Liver (tissue), 9 donors: ENCODE measurements around the gene DMWD. TPM values are rescaled to one million over a fixed set of nuclear protein-coding genes. Genes with fewer than 3 reads are reported as not detected.

Experiments
- DNase-seq: peaks from one replicate; pipeline ENCODE4 v3.0.0-alpha.2; 2017; ENCODE audit warnings: low spot score
- H3K27ac ChIP-seq, 2 donors: one replicate each; pipeline ENCODE4 v1.7.0; 2013; ENCODE audit warnings: inconsistent platforms in 2 of 2, low read length in 2 of 2, control low read depth in 1 of 2, low read depth in 1 of 2, mild to moderate bottlenecking in 1 of 2
- H3K27me3 ChIP-seq, 4 donors: one replicate each; pipeline versions ENCODE4 v1.6.1 to v1.7.0; 2013; ENCODE audit warnings: low read length in 3 of 4, inconsistent platforms in 1 of 4, mild to moderate bottlenecking in 1 of 4, moderate library complexity in 1 of 4; ENCODE audit not compliant: control insufficient read depth in 4 of 4, insufficient read depth in 4 of 4
- H3K36me3 ChIP-seq, 4 donors: one replicate each; pipeline versions ENCODE4 v1.6.1 to v1.7.0; 2013; ENCODE audit warnings: low read length in 3 of 4, mild to moderate bottlenecking in 3 of 4, low read depth in 1 of 4, moderate library complexity in 1 of 4; ENCODE audit not compliant: control insufficient read depth in 4 of 4, insufficient read depth in 3 of 4
- H3K4me1 ChIP-seq, 4 donors: one replicate each; pipeline versions ENCODE4 v1.6.1 to v1.7.0; 2013; ENCODE audit warnings: low read length in 3 of 4, mild to moderate bottlenecking in 3 of 4, moderate library complexity in 1 of 4; ENCODE audit not compliant: control insufficient read depth in 4 of 4, insufficient read depth in 4 of 4
- H3K4me3 ChIP-seq, 3 donors: one replicate each; pipeline versions ENCODE4 v1.6.1 to v1.7.0; 2013; ENCODE audit warnings: low read length in 3 of 3, control low read depth in 1 of 3, low read depth in 1 of 3, mild to moderate bottlenecking in 1 of 3
- H3K9ac ChIP-seq, 2 donors: one replicate each; pipeline ENCODE4 v1.7.0; 2013; ENCODE audit warnings: low read length in 2 of 2, mild to moderate bottlenecking in 2 of 2, moderate library complexity in 2 of 2, control low read depth in 1 of 2, low read depth in 1 of 2
- H3K9me3 ChIP-seq, 4 donors: one replicate each; pipeline versions ENCODE4 v1.6.1 to v1.7.0; 2013; ENCODE audit warnings: low read length in 3 of 4; ENCODE audit not compliant: control insufficient read depth in 4 of 4
- ATF3 ChIP-seq: IDR thresholded peaks from 2 replicates; pipeline ENCODE4 v1.6.1; 2016; ENCODE audit warnings: antibody characterized with exemption
- CTCF ChIP-seq: fragments of 150-350 bp; IDR thresholded peaks from 2 replicates; pipeline ENCODE4 v1.5.1; 2017; ENCODE audit warnings: improper control_type of control experiment, low read depth, low read length; ENCODE audit not compliant: missing input control
- EGR1 ChIP-seq, 2 donors: IDR thresholded peaks; 2 replicates each; pipeline ENCODE4 v1.6.1; 2016 to 2018; ENCODE audit warnings: antibody characterized with exemption in 2 of 2, low read depth in 2 of 2
- FOXA1 ChIP-seq: IDR thresholded peaks from 2 replicates; pipeline ENCODE4 v1.6.1; 2016; ENCODE audit warnings: antibody characterized with exemption
- FOXA2 ChIP-seq: IDR thresholded peaks from 2 replicates; pipeline ENCODE4 v1.6.1; 2016; ENCODE audit warnings: antibody characterized with exemption
- GABPA ChIP-seq, 2 donors: IDR thresholded peaks in 1 of 2; conservative IDR thresholded peaks in 1 of 2; 2 replicates each; pipeline ENCODE4 v1.6.1; 2016; ENCODE audit warnings: antibody characterized with exemption in 2 of 2, mild to moderate bottlenecking in 1 of 2, moderate library complexity in 1 of 2
- JUND ChIP-seq, 2 donors: IDR thresholded peaks; 2 replicates each; pipeline ENCODE4 v1.6.1; 2016; ENCODE audit warnings: antibody characterized with exemption in 2 of 2
- MAX ChIP-seq: IDR thresholded peaks from 2 replicates; pipeline ENCODE4 v1.6.1; 2016; ENCODE audit warnings: antibody characterized with exemption
- NR2F2 ChIP-seq: IDR thresholded peaks from 2 replicates; pipeline ENCODE4 v1.6.1; 2016; ENCODE audit warnings: antibody characterized with exemption
- RAD21 ChIP-seq, 2 donors: IDR thresholded peaks; 2 replicates each; pipeline ENCODE4 v1.6.1; 2016; ENCODE audit warnings: antibody characterized with exemption in 2 of 2, mild to moderate bottlenecking in 2 of 2
- REST ChIP-seq: IDR thresholded peaks from 2 replicates; pipeline ENCODE4 v1.6.1; 2016; ENCODE audit warnings: antibody characterized with exemption, mild to moderate bottlenecking
- RXRA ChIP-seq, 2 donors: IDR thresholded peaks; 2 replicates each; pipeline ENCODE4 v1.6.1; 2017 to 2018; ENCODE audit warnings: antibody characterized with exemption in 2 of 2, mild to moderate bottlenecking in 1 of 2
- SP1 ChIP-seq: IDR thresholded peaks from 2 replicates; pipeline ENCODE4 v1.6.1; 2018; ENCODE audit warnings: antibody characterized with exemption, mild to moderate bottlenecking
- TAF1 ChIP-seq: conservative IDR thresholded peaks from 2 replicates; pipeline ENCODE4 v1.6.1; 2016; ENCODE audit warnings: antibody characterized with exemption, mild to moderate bottlenecking
- YY1 ChIP-seq: IDR thresholded peaks from 2 replicates; pipeline ENCODE4 v1.6.1; 2016; ENCODE audit warnings: antibody characterized with exemption, mild to moderate bottlenecking
- ZBTB33 ChIP-seq: IDR thresholded peaks from 2 replicates; pipeline ENCODE4 v1.6.1; 2016; ENCODE audit warnings: antibody characterized with exemption
- WGBS: extraction: QIAGEN DNeasy Blood & Tissue Kit; methylation state at CpG from one replicate; pipeline ENCODE4 v1.1.7; 2013; 5-methylcytosine and 5-hydroxymethylcytosine counted together
- polyA plus RNA-seq, 2 donors: library from polyadenylated mRNA; stranded (reverse) in 1 of 2; unstranded in 1 of 2; fragments of 200-250 nt in 1 of 2; fragments of >200 nt in 1 of 2; fragmentation: Nextera tagmentation in 1 of 2; extraction: Ambion mirVana in 1 of 2; gene quantifications; one replicate each; pipeline versions ENCODE4 v1.2.1 to v1.2.3, GENCODE V29; 2013 to 2015
- total RNA-seq, 2 donors: library from RNA; depleted of rRNA; stranded (reverse); fragments of >200 nt; gene quantifications; one replicate each; pipeline ENCODE4 v1.2.3, GENCODE V29; 2014
- donor health status: healthy.
- donor health status: healthy.
- donor health status: healthy.
- donor health status: healthy.
- donor health status: healthy.

The DMWD gene
- total and polyA plus RNA-seq, 4 donors = 3.7 to 14.6 (median 8.9) TPM

DNA sequence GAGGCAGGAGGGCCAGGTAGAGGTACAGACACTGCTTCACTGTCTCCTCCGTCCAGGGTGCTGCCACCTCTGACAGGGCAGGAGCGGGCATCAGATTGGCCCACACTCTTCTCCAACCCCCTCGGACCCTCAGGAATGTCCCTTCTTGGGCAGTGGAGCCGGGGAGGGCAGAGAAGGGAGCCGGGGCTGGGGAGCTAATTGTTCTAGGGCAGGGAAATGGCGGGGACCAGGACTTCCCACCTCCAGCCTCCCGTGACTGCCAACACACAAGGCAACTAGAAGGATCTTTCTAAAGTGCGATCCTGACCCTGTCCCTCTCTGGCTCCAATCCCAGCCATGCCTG, 32.6 kb upstream of the DMWD start:
- Histone ChIP-seq H3K36me3 (peaks cover 34 to 91% (median 41%) of the 10 kb centered on the region in 4 donors), H3K9me3 (no peaks in the 10 kb centered on the region), H3K4me3 (no peak overlapping the region), H3K27me3 (no peaks in the 10 kb centered on the region), H3K4me1 (no peaks in the 10 kb centered on the region), H3K9ac (no peak overlapping the region), H3K27ac (no peak overlapping the region)
- no peak for DNase-seq
- TF ChIP-seq GABPA (IDR thresholded peaks at IDR 0.05 in 1 of 2, conservative IDR thresholded peaks at IDR 0.05 in 1 of 2) = no peak
- TF ChIP-seq EGR1 (IDR thresholded peaks at IDR 0.05; ENCODE audit: low read depth in 2 of 2) = no peak
- TF ChIP-seq CTCF = no peak
- TF ChIP-seq REST = no peak
- TF ChIP-seq JUND (IDR thresholded peaks at IDR 0.05) = no peak
- TF ChIP-seq YY1 = no peak
- TF ChIP-seq NR2F2 = no peak
- no peak for TF ChIP-seq RXRA (IDR thresholded peaks at IDR 0.05)
- 96% methylated on average over 8 of the region's 8 CpGs for WGBS

DNA sequence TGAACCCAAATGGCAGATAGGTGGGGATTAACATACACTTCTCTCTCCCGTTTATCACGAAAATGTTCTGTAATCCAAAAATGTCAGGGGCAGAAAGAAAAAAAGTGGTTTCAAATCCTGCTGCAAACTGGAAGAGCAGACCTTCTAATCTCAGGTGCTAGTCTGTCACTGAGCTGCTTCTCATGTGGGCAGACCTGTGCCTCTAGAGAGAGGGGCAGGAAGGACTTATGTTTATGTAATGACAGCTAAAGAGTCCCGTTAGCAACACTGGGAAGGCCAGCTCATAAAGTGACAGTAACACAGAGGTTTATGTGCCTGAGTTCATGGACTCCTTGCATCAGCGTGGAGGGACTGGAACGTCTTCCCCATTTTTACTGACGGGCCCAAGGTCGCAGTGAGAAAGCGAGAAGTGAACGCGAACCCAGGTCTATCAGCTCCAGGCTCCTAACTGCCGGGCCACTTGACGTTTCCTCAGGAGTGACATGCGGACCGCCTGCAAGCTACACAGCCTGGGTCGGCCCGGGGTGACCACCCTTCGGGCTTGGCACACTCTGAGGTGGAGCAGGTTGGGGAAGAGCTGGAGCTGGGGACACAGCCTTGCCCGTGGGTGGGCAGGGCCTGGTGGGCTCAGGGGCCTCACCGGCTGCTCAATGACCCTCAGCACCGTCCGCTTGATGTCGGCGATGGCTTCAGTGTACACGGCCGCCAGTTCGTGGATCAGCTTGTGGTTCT, 32.1 kb upstream of the DMWD start:
- TF ChIP-seq RAD21 (IDR thresholded peaks at IDR 0.05) (no peak), TAF1 (no peak), MAX (no peak), ATF3 (no peak), ZBTB33 (no peak), EGR1 (IDR thresholded peaks at IDR 0.05; ENCODE audit: low read depth in 2 of 2) (no peak), FOXA1 (no peak), NR2F2 (no peak), FOXA2 (no peak), SP1 (no peak), RXRA (IDR thresholded peaks at IDR 0.05) (no peak)
- 92% methylated on average over 26 of the region's 26 CpGs for WGBS
- DNase-seq = no peak
- Histone ChIP-seq H3K36me3 (peaks cover 29 to 89% (median 38%) of the 10 kb centered on the region in 4 donors), H3K27me3 (no peaks in the 10 kb centered on the region), H3K9ac (no peak overlapping the region), H3K9me3 (no peaks in the 10 kb centered on the region), H3K4me3 (no peak overlapping the region), H3K4me1 (no peaks in the 10 kb centered on the region), H3K27ac (no peak overlapping the region)
